NCI-H1436 (cell line): Measurements from ENCODE around the gene HTD2.

ENCODE experiments used
- DNase-seq: peaks from one replicate; lab custom pipeline; 2025; lab: John Stamatoyannopoulos, UW

The HTD2 gene

DNA sequence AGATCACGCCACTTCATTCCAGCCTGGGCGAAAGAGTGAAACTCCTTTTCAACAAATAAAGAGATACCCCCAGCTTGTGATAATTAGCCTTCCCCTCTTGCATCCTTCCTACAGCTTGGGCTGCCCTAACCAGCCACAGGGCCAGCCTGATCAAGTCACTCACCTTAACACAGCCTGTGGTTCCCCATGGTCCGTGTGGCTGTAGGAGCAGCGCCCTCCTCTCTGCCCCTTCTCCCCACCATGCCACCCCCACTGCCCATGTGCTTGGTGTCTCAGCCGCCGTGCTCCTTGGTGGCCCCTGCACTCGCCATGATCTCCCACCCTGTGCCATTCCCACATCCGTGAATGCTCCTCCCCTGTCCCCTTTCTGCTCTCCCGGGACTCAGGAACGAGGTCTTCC is 13.5 kb upstream of the HTD2 start:
- DNase-seq = no peak

DNA sequence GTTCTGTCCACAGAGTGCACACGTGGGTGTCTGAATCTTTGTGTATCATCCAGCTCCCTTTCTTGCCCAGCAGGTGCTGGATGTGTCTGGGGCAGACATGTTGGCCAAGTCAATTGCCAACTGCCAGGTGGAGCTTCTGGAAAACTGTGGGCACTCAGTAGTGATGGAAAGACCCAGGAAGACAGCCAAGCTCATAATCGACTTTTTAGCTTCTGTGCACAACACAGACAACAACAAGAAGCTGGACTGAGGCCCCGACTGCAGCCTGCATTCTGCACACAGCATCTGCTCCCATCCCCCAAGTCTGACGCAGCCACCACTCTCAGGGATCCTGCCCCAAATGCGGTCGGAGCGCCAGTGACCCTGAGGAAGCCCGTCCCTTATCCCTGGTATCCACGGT is 12.8 kb upstream of the HTD2 start:
- DNase-seq = no peak

DNA sequence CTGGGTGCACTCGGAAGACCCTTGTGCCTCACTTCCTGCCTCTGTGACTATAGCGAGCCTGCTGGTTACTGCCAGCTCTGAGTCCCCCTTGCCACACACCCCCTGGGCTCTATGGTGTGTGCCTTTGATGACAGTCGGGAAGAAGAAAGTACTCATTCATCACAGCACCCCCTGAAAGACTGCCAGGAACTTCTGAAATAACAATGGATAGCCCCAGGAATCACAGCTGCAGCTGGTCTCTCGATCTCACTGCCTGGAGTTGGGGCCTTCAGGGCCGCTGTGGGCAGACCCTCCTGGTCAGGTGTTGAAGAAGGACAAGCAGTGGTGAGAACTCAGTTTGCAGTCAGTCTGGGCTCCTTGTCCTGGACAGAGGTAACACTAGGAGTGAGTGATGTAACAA is 10.1 kb upstream of the HTD2 start:
- no peak for DNase-seq

DNA sequence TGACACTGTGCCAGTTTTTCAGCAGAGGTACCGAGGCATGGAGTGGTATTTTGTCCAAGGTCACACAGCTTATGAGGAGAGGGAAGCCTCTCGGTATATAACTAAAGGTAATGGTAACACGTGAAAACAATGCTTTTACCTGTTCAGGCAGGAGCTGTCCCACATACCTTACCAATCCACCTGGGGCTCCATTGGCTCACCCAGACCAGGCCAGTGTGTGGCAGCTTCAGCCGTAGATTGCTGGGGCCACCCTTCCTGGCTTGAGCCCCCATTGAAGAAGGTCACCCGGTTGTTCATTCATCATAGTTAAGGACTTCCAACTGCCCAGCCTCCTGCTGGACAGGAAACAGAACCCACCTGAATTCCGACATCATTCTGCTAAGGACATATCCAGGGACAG is 9.5 kb upstream of the HTD2 start:
- DNase-seq = no peak

DNA sequence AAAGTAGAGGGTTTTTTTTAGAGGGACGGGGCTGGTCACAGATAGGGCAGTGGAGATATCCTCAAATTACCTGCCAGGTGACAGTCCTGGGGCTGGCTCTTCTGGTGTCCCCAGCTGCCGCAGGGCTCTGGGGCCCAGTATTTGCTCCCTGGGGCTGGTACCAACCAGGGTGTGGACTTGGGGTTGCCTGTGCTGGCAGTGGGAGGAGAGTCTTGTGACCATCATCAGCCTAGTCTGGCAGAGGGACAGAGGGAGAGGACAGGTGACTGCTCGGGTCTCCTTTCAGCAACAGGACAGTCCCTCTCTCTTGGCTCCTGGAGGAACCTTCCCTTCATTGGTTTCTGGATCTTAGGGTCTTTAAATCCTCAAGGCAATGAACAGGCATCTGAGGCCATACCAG is 8.1 kb upstream of the HTD2 start:
- DNase-seq = no peak

DNA sequence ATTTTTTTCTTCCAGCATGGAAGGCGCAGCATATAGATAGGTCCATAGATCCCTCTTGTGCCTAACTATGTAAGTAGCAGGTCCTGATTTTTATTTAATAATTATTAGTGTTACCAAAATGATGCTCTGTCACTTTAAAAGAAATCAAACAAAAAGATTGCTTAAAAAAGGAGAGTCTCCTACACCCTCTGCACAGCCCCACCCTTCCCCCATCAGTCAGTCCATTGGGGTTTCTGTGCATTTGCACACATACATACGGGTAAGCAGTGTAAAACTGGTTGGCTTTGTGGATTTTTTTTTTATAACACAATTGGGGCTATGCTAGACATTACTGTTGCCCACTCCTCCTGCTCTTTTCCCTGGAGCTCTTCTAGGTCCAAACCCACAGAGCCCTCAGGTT is 7.2 kb upstream of the HTD2 start:
- no peak for DNase-seq

DNA sequence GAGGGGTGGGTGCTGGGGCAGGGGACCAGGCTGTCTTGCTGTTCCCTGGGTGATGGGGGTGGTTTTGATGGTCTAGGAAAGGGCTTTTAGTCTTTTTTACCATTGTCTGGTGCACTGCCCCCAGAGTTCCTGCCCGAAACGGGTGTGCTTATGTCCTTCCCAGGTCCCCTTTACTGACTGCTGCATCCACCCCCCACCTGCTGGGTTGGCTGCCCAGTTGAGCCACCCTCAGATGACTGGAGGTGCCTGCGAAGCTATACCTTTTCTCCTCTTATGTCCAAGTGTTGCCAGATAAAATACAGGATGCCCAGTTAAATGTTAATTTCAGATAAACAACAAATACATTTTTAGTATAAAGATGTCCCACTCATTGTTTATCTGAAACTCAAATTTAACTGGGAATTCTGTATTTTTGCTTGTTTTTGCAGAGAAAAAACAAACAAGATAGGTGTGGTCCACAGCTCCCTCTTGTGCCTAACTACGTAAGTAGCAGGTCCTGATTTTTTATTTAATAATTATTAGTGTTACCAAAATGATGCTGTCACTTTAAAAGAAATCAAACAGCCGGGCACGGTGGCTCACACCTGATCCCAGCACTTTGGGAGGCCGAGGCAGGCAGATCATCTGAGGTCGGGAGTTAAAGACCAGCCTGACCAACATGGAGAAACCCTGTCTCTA is 6.3 kb upstream of the HTD2 start:
- DNase-seq = no peak

DNA sequence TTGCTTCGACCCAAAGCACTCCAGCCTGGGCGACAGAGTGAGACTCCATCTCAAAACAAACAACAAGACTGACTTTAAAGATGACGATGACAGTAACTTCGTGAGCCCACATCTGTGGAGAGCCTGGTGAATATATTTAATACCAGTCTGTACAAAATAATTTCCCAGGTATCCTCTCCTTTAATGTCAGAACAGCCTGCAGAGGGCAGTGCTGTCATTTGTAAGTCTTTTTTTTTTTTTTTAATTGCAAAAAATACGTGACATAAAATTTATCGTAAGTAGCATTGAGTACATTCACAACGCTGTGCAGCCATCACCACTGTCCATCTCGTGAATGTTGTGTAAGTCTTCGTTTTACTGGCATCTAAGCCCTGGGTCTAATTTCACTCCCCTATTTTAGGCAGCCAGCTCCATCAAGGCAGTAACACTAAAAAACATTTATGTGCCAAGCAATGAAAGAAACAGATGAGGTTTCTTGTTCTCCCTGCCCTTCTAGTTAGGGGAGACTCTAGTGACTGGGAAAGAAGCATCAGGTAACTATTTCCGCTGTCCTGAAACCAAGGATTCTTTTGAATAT is 1.4 kb downstream of the HTD2 start:
- DNase-seq = peak; percentile 17

DNA sequence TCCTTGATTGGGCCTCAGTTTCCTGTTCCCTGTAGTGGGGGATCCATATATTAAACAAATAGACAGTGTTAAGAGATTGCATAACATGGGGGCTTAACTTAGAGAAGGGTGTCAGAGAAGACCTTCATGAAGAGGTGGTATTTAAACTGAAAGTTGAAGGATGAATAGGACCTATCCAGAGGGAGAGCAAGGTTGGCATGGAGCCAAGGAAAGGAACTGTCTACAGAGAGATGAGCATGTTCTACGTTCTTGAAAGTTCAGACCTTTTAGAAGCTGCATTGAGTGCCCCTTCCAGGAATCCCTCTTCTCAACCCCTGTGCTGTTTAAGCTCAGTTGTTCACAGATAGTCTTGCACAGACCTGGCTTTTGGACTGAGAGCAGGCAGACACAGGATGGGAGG is 2.4 kb downstream of the HTD2 start:
- no peak for DNase-seq

DNA sequence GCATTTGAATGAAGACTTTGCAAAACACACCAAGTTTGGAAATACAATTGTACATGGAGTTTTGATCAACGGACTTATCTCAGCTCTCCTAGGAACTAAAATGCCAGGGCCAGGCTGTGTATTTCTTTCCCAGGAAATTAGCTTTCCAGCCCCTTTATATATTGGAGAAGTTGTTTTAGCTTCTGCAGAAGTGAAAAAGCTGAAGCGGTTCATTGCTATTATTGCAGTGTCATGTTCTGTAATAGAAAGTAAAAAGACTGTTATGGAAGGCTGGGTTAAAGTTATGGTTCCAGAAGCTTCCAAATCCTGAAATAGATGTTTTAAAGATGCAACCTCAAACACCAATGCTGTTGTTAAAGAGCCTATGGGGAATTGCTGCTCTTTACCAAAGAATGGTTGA is 11.5 kb downstream of the HTD2 start:
- DNase-seq = no peak

DNA sequence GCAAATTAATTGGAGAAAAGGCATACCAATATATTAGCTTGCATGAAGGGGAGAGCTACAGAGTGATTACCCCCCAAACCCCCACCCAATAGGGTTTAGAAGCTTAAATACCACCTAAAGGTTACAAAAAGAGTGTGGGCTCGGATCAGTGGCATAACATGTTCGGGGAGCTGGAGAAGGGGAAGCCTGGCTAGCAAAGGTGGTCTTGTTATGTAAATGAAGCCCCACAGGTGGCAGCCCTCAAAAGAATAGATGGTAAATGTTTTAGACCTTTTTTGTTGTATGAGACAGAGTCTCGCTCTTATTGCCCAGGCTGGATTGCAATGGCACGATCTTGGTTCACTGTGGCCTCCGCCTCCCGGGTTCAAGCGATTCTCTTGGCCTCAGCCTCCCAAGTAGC is 15.5 kb downstream of the HTD2 start:
- no peak for DNase-seq

DNA sequence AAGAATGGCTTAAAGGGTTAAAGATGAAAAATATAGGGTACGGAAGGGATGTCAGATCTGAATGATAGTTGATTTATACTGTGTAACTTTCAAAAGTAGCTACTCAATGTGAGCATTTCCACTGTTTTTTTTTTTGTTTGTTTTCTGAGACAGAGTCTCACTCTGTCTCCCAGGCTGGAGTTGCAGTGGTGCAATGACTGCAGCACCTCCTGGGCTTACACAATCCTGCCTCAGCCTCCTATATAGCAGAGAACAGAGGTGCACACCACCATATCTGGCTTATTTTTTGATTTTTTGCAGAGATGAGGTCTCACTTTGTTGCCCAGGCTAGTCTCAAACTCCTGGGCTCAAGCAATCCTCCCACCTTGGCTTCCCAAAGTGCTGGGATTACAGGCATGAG is 16.5 kb downstream of the HTD2 start:
- DNase-seq = no peak

DNA sequence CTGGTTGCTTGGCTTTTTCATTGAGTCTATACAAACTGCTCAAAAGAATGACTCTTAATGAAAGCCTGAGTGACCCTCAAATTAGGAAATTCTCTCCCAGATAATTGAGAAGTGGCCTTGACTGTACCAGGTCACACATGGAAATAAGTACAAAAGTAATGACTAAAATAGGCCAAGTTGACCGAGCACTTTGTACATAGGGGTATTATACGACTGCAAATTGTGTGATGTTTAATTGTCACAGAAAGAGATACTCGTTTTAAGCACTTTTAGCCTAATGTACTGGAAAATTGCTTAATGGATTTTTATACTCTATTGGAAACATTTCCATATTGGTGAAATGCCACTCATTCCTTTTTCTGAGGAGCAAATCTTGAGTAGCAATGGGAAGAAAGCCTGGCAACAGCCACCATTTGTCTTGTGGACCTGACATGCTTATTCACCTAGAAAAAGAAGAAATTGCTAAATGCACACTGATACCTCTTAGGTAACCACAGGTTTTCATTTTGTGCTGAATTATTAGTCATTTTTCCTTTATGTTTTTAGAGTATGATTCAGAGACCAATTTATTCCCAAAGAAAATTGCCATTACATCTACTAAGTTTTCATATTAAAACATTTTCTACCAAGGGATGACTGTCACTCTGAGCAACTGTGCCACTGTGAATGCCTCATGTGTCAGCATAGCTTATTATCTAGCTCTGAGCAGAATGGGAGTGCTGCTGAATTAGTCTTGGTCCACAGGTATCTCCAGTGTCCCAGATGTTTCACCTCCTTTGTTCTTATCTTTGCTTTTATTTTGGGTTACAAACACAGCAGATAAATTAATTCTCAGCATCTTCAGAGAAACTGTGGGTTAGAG is 17.4 kb downstream of the HTD2 start:
- no peak for DNase-seq

DNA sequence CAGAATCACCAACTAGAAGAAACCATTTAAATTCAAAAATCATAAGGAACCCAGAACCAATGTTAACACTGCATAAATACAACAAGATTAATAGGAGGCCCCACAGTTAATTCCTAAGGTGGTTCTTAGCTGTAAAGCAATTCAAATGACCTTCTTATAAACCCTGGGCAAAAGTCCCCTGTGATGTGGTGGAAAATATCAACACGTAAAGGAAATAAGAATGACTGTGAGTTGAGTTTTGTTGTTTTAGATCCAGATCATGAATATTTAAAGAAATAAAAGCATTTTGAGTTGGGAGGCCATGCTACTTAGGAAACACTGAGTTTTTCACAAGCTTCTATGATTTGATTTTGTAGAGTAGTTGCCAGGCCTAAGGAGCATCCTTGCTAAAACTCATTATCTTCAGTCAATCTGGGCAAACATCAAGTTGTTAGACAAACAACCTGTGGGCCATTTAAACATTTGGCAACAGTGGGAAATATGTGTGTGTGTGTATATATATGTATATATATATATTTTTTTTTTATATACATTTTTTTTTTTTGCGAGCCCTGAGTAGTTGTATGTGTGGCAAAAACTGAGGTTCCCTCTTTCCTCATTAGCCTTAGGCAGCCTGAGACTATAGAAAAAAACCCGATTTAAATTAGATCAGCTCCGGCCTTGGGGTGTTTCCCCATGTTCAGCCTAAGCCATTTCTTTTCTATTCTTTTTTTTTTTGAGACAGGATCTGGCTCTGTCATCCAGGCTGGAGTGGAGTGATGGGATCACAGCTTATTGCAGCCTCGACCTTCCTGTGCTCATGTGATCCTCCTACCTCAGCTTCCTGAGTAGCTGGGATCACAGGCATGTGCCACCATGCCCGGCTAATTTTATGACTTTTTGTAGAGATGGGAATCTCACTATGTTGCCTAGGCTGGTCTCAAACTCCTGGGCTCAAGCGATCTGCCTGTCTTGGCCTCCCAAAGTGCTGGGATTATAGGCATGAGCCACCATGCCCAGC is 18.4 kb downstream of the HTD2 start:
- DNase-seq = no peak

DNA sequence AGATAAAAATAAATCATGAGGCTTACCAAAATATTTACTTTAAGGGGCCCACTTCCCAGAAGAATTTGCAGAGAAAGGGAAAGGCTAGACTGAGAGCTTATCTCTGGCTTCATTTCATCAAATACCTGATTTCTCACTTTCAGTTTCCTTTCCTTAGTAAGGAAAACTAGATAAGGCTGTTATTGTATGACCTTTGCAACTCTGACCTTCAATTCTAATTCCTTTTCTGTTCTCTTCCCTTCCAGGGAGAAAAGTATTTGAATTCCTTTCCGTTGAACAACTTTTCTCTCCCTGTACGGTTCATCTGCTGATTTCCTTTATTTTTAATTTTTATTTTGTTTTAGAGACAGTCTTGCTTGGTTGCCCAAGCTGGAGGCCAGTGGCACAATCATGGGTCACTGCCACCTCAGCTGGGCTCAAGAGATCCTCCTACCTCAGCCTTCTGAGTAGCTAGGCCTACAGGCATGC is 19.2 kb downstream of the HTD2 start:
- no peak for DNase-seq

DNA sequence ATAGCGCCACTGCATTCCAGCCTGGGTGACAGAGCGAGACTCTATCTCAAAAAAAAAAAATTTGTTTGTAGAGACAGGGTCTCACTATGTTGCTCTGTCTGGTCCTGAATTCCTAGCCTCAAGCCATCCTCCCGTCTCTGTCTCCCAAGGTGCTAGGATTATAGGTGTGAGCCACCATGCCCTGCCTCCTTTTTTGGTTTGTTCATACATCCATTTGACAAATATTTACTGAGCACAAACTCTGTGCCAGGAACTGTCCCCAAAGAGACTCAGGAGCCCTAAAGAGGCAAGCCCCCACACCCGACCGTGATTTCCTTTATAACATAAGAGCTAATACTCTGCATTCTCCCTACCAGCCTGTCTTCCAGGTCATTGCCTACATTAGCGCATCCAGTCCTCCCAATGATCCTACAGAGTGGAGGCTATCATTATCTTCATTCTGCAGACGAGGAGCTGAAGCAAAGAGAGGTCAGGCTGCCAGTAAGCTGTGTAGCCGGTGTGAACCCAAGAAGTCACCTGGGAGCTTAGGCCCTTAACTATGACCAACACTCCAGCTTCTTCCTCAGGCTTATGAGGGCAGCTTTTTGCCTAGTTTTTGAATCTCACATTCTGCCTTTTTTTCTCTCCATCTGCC is 20.1 kb downstream of the HTD2 start:
- DNase-seq = no peak

DNA sequence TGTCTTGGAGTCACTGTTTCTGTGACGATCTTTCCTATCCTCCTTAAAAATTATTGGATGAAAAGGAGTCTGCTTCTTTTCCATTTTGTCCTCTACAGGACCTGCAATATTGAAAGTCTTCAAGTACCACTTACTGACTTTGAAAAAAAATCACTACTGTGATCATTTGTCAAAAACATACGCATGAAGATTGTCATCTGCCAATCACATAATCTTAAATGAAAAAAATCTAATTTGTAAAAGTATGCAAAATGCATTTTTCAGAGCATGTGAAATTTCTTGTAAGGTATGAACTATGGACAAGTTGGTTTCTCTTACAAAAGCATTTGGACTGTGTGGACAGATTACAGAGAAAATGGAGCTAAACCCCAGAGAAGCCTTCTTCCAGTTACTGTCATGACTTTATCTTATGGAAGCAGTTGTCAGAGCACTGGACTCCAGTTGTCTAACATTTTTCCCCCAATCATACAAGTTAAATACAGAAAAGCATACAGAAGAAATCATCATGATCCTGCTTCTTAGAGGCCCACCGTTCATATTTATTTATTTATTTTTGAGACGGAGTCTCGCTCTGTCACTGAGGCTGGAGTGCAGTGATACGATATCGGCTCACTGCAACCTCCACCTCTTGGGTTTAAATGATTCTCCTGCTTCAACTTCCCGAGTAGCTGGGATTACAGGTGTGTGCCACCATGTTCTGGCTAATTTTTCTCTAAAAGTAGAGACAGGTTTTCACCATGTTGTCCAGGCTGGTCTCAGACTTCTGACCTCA is 23.0 kb downstream of the HTD2 start:
- no peak for DNase-seq

DNA sequence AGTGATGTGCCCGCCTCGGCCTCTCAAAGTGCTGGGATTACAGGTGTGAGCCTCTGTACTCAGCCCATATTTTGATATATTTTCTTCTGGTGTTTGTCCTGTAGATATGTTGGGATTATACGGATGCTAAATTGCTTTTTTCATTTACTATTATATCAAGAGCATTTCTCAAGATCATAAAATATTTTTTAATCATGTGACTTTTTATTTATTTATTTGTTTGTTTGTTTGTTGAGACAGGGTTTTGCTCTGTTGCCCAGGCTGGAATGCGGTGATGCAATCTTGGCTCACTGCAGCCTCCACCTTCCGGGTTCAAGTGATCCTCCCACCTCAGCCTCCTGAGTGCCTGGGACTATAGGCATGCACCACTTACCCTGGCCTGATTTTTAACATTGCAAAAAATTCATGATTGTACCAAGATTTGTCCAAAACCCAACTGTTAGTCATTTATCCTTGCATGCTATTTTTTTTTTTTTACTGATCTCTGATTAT is 23.6 kb downstream of the HTD2 start:
- DNase-seq = no peak

DNA sequence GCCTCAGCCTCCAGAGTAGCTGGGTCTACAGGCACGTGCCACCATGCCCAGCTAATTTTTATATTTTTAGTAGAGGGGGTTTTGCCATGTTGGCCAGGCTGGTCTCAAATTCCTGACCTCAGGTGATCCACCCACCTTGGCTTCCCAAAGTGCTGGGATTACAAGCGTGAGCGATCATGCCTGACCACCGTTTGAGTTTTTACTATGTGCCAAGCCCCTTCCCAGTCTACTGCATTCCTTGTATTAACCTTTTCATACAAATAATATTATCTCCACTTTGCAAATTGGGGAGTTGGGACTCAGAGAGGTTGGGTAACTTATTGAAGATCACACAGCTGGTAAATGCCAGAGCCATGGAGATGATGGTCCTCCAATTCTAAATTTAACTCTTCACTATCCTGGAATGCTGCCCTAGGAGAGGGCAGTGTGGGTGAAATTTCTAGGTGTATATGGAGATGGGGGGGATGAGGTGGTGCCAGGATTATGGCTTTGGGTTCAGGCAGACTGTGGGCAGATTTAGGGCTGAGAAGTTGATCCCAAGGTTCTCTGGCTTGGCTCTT is 25.4 kb downstream of the HTD2 start:
- DNase-seq = no peak

DNA sequence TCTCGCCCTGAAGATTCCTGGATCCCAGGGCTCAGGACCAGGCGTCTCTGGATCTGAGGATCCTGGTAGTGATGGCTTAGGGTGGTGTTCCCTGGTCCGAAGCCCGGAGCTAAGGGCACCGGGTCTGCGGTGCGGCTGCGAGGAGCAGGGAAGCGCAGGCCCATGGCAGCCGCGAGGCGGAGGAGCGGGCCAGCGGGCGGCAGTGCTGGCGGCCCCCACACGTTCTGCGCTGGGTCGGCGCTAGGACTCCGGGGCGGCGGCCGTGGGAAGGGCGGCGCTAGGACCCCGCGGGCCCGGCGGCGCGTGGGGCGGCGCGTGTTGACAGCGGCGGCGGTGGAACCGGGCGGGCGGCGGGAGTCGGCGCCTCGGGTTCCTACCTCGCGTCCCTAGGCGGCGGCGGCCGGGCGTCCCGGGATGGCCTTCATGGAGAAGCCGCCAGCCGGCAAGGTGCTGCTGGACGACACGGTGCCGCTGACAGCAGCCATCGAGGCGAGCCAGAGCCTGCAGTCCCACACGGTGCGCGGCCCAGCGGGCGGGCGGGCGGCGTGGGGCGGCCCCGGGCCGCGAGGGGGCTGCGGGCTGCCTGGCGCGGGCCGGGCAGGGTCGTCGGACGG is 26.4 kb downstream of the HTD2 start, which contains the start of gene PXK:
PXK (plus strand) TSS at position 318 of the 614 bp plus-strand sequence; CDS start at position 415, 97 bp downstream.
- DNase-seq = no peak
